CD14-positive monocyte (primary cell): Measurements from ENCODE around the gene STXBP5. TPM values are rescaled to one million over a fixed set of nuclear protein-coding genes. Genes with fewer than 3 reads are reported as not detected.

ENCODE experiments used
- DNase-seq, 3 donors: peaks; one replicate each; pipeline ENCODE4 v3.0.0-alpha.2; 2011 to 2022
- H2AFZ ChIP-seq: 2 replicates; pipeline ENCODE4 v1.6.0; 2012; ENCODE audit warnings: mild to moderate bottlenecking, low read depth, low read length, inconsistent platforms; ENCODE audit not compliant: insufficient read depth, poor library complexity, severe bottlenecking
- H3K27ac ChIP-seq, 2 donors: 1 replicate in 1 of 2; 2 replicates in 1 of 2; pipeline ENCODE4 v1.5.1; 2012 to 2013; ENCODE audit warnings: low read length in 2 of 2, control low read depth in 1 of 2, inconsistent platforms in 1 of 2, low read depth in 1 of 2, mild to moderate bottlenecking in 1 of 2
- H3K27me3 ChIP-seq, 2 donors: one replicate each; pipeline versions ENCODE4 v1.6.0 to v1.6.1; 2011 to 2013; ENCODE audit warnings: low read length in 2 of 2; ENCODE audit not compliant: control insufficient read depth in 2 of 2, insufficient read depth in 2 of 2
- H3K36me3 ChIP-seq, 2 donors: replicated peaks in 1 of 2; 1 replicate in 1 of 2; 2 replicates in 1 of 2; pipeline versions ENCODE4 v1.5.1 to v1.6.1; 2012 to 2013; ENCODE audit warnings: low read length in 2 of 2, control low read depth in 1 of 2, inconsistent platforms in 1 of 2, mild to moderate bottlenecking in 1 of 2; ENCODE audit not compliant: insufficient read depth in 2 of 2, control insufficient read depth in 1 of 2
- H3K4me1 ChIP-seq, 2 donors: 1 replicate in 1 of 2; 2 replicates in 1 of 2; pipeline versions ENCODE4 v1.5.1 to v1.6.1; 2012 to 2013; ENCODE audit warnings: low read length in 2 of 2, control low read depth in 1 of 2, inconsistent platforms in 1 of 2, mild to moderate bottlenecking in 1 of 2, moderate library complexity in 1 of 2; ENCODE audit not compliant: insufficient read depth in 2 of 2, control insufficient read depth in 1 of 2
- H3K4me2 ChIP-seq: replicated peaks from 2 replicates; pipeline ENCODE3; 2012; ENCODE audit warnings: low read length, moderate library complexity, mild to moderate bottlenecking; ENCODE audit not compliant: poor library complexity, severe bottlenecking; ENCODE audit errors: extremely low read depth
- H3K4me3 ChIP-seq, 3 experiments: fragments of 200-600 bp in 1 of 3; sonication (generic) in 1 of 3; replicated peaks in 1 of 3; 1 replicate in 2 of 3; 2 replicates in 1 of 3; pipeline ENCODE4 v1.5.1; 2011 to 2013; ENCODE audit warnings: low read length in 3 of 3, mild to moderate bottlenecking in 3 of 3, control low read depth in 2 of 3, low read depth in 2 of 3, inconsistent platforms in 1 of 3, moderate library complexity in 1 of 3
- H3K79me2 ChIP-seq: 2 replicates; pipeline ENCODE4 v1.6.0; 2012; ENCODE audit warnings: mild to moderate bottlenecking, control low read depth, inconsistent platforms, low read length, moderate library complexity; ENCODE audit not compliant: insufficient read depth
- H3K9ac ChIP-seq: 2 replicates; pipeline ENCODE4 v1.6.0; 2017; ENCODE audit warnings: low read length, mild to moderate bottlenecking; ENCODE audit not compliant: insufficient read depth, poor library complexity, severe bottlenecking
- H3K9me3 ChIP-seq, 2 donors: replicated peaks in 1 of 2; 1 replicate in 1 of 2; 2 replicates in 1 of 2; pipeline versions ENCODE4 v1.5.1 to v1.6.1; 2012 to 2013; ENCODE audit warnings: low read length in 2 of 2, control low read depth in 1 of 2; ENCODE audit not compliant: control insufficient read depth in 1 of 2, insufficient read depth in 1 of 2
- H4K20me1 ChIP-seq: 2 replicates; pipeline ENCODE4 v1.6.0; 2012; ENCODE audit warnings: mild to moderate bottlenecking, low read length, control low read depth, moderate library complexity; ENCODE audit not compliant: insufficient read depth
- H3K27ac Mint-ChIP-seq, 7 donors: one replicate each; pipeline ENCODE4 v1.8.0; 2020; ENCODE audit warnings: mild to moderate bottlenecking in 7 of 7, mixed read lengths in 7 of 7, moderate library complexity in 6 of 7, inconsistent platforms in 2 of 7
- H3K27me3 Mint-ChIP-seq, 3 donors: one replicate each; pipeline ENCODE4 v1.8.0; 2021 to 2022; ENCODE audit warnings: low read depth in 3 of 3, mild to moderate bottlenecking in 3 of 3, mixed read lengths in 3 of 3, moderate library complexity in 3 of 3, inconsistent platforms in 1 of 3
- H3K36me3 Mint-ChIP-seq, 2 donors: one replicate each; pipeline ENCODE4 v1.8.0; 2020; ENCODE audit warnings: mixed read lengths in 2 of 2, inconsistent platforms in 1 of 2, mild to moderate bottlenecking in 1 of 2
- H3K4me1 Mint-ChIP-seq: one replicate; pipeline ENCODE4 v1.8.0; 2020; ENCODE audit warnings: mild to moderate bottlenecking, mixed read lengths
- H3K4me3 Mint-ChIP-seq, 2 donors: one replicate each; pipeline ENCODE4 v1.8.0; 2020; ENCODE audit warnings: mild to moderate bottlenecking in 2 of 2, mixed read lengths in 2 of 2, moderate library complexity in 1 of 2
- H3K9me3 Mint-ChIP-seq, 7 donors: one replicate each; pipeline ENCODE4 v1.8.0; 2020 to 2022; ENCODE audit warnings: mixed read lengths in 7 of 7, mild to moderate bottlenecking in 6 of 7, moderate library complexity in 6 of 7, inconsistent platforms in 2 of 7
- CTCF ChIP-seq: fragments of 200-600 bp; IDR thresholded peaks from one replicate; pipeline ENCODE4 v1.8.0; 2022; ENCODE audit warnings: antibody characterized with exemption, mild to moderate bottlenecking
- WGBS: methylation state at CpG from one replicate; pipeline ENCODE4 v1.1.5; 2013; ENCODE audit warnings: missing lambda C conversion rate; ENCODE audit not compliant: insufficient coverage; 5-methylcytosine and 5-hydroxymethylcytosine counted together
- intact Hi-C, 2 donors: fragments of 100-400 bp; cut with micrococcal nuclease; formaldehyde crosslinking; loops; one replicate each; pipeline versions ENCODE4 v1.15.0 to v1.15.1; 2023
- polyA plus RNA-seq, 3 donors: library from polyadenylated mRNA; depleted of rRNA in 1 of 3; unstranded in 2 of 3; stranded (reverse) in 1 of 3; fragments of 300-500 nt in 2 of 3; fragments of >200 nt in 1 of 3; fragmentation: Illumina TruSeq in 2 of 3; gene quantifications; 1 replicate in 2 of 3; 2 replicates in 1 of 3; pipeline ENCODE4 v1.2.3, GENCODE V29; 2012 to 2021

Gene STXBP5
- polyA plus RNA-seq, 3 donors, result 1.5 to 8.8 (median 2.0) TPM

DNA sequence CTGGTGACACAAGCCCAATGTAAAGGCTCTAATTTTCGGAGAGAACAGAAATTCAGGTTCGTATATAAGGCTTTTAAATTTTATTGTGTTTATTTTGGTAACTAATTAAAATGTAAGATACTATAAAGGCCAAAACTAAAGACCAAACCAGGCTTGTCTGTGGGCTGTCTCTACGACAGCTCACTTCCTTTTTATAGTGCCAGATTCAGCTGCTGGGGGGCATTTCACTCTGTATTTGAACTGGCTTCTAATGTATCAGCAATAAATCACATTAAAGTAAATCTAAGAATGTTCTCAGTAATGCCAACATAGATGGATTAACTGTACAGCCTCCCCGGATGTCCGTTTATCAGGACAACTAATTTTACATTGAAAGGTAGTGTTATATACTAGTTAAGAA lies 31.1 kb upstream of the STXBP5 start:
- no peak for TF ChIP-seq CTCF
- no peak overlapping the region for H3K9ac ChIP-seq
- Mint-ChIP-seq H3K36me3 (no peaks in the 10 kb centered on the region), H3K27ac (no peak overlapping the region), H3K4me3 (no peak overlapping the region), H3K27me3 (no peaks in the 10 kb centered on the region), H3K4me1 (peaks cover 2% of the 10 kb centered on the region), H3K9me3 (no peaks in the 10 kb centered on the region)
- H3K4me1 ChIP-seq, result no peaks in the 10 kb centered on the region
- no peaks in the 10 kb centered on the region for H4K20me1 ChIP-seq
- no peak overlapping the region for H3K4me2 ChIP-seq
- DNase-seq, result no peak
- no peak overlapping the region for H2AFZ ChIP-seq
- no peak overlapping the region for H3K27ac ChIP-seq
- H3K36me3 ChIP-seq, result no peaks in the 10 kb centered on the region
- no peak overlapping the region for H3K4me3 ChIP-seq
- H3K79me2 ChIP-seq, result no peaks in the 10 kb centered on the region
- no CpG with 5 or more reads among the region's 5 CpGs for WGBS
- H3K9me3 ChIP-seq, result no peaks in the 10 kb centered on the region
- intact Hi-C loops, result no loop called here
- H3K27me3 ChIP-seq, result no peaks in the 10 kb centered on the region

DNA sequence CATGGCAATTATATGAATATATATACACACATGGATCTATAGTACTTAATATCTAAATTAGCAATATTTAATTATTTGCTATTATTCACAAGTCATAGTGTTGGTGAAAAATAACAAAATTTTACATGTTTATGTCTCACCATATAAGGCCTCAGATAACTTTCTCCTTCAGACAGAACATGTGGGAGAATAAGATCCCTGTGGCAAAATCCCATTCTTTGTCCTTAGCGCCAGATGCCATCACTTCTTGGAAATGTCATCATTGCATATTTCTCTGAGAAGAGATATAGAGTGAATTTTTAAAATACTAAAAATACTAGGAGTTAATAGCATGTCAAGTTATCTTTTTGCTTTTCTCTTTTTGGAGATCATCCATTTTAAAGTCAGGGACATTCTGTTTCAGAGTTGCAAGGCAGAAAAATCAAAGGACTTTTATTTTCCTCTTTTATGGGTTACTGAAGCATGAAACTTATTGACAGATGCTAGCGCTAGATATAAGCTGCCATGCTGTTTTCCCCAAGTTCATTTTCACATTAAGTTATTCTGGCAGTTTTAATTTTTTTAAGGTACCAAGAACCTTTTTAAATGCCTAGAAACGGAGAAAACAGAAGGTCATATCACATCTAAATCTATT lies 30.4 kb upstream of the STXBP5 start:
- H3K27ac ChIP-seq, result no peak overlapping the region
- no peak overlapping the region for H3K4me3 ChIP-seq
- H3K27me3 ChIP-seq, result no peaks in the 10 kb centered on the region
- H3K36me3 ChIP-seq, result no peaks in the 10 kb centered on the region
- 100% methylated on average over 1 of the region's 3 CpGs for WGBS
- H3K79me2 ChIP-seq, result no peaks in the 10 kb centered on the region
- H4K20me1 ChIP-seq, result no peaks in the 10 kb centered on the region
- Mint-ChIP-seq H3K9me3 (no peaks in the 10 kb centered on the region), H3K36me3 (no peaks in the 10 kb centered on the region), H3K27ac (no peak overlapping the region), H3K27me3 (peaks cover 0 to 1% (median 0%) of the 10 kb centered on the region in 3 donors), H3K4me3 (no peak overlapping the region), H3K4me1 (peaks cover 2% of the 10 kb centered on the region)
- H3K9ac ChIP-seq, result no peak overlapping the region
- no peak overlapping the region for H2AFZ ChIP-seq
- no peak overlapping the region for H3K4me2 ChIP-seq
- intact Hi-C loops, result no loop called here
- DNase-seq, result no peak
- no peaks in the 10 kb centered on the region for H3K4me1 ChIP-seq
- H3K9me3 ChIP-seq, result no peaks in the 10 kb centered on the region
- no peak for TF ChIP-seq CTCF
